CMK (cell line): ENCODE measurements around the gene MEIOB.
"Not testable (repeated sequence)": the region's sequence is repeated elsewhere in the genome, so short reads cannot be mapped to it uniquely, and the experiment has no call there.

ENCODE experiments used
- DNase-seq: peaks from one replicate; pipeline ENCODE4 v3.0.0-alpha.2; 2010; ENCODE audit warnings: low read depth

Gene MEIOB

GRCh38 chr16:1871974-1872635, at the start of gene MEIOB:
MEIOB (minus strand) TSS chr16:1872164; CDS start chr16:1868175, 3,989 bp downstream.
- DNase-seq = peak; percentile 57

GRCh38 chr16:1920727-1921171, 48.8 kb upstream of the MEIOB start:
- no peak for DNase-seq

- DNase-seq = not testable (repeated sequence)
Measured at GRCh38 chr16:1920122-1920521, 48.2 kb upstream of the MEIOB start.

GRCh38 chr16:1919327-1919998, 47.5 kb upstream of the MEIOB start:
- DNase-seq = no peak

GRCh38 chr16:1918351-1919326, 46.7 kb upstream of the MEIOB start, which contains the start of gene HS3ST6:
HS3ST6 (minus strand) TSS chr16:1918415; CDS start chr16:1918323, 92 bp downstream.
- no peak for DNase-seq

- DNase-seq = no peak
Measured at GRCh38 chr16:1917665-1918350, 45.8 kb upstream of the MEIOB start.

GRCh38 chr16:1917056-1917664, 45.2 kb upstream of the MEIOB start:
- no peak for DNase-seq

GRCh38 chr16:1916640-1916990, 44.7 kb upstream of the MEIOB start:
- no peak for DNase-seq

- DNase-seq = no peak
Measured at GRCh38 chr16:1915732-1916639, 44.0 kb upstream of the MEIOB start.

GRCh38 chr16:1914988-1915387, 43.0 kb upstream of the MEIOB start:
- DNase-seq = no peak

- DNase-seq = no peak
Measured at GRCh38 chr16:1914084-1914608, 42.2 kb upstream of the MEIOB start.

GRCh38 chr16:1913327-1914083, 41.5 kb upstream of the MEIOB start:
- no peak for DNase-seq

GRCh38 chr16:1912215-1912543, 40.2 kb upstream of the MEIOB start:
- no peak for DNase-seq

- DNase-seq = no peak
Measured at GRCh38 chr16:1911467-1912214, 39.7 kb upstream of the MEIOB start.

GRCh38 chr16:1909561-1910231, 37.7 kb upstream of the MEIOB start:
- no peak for DNase-seq

GRCh38 chr16:1908983-1909382, 37.0 kb upstream of the MEIOB start:
- DNase-seq = no peak

- no peak for DNase-seq
Measured at GRCh38 chr16:1908184-1908583, 36.2 kb upstream of the MEIOB start.

GRCh38 chr16:1907226-1907860, 35.4 kb upstream of the MEIOB start:
- no peak for DNase-seq
